ENCODE measurements around the gene GRM5.
A peak's percentile ranks its signal among the peaks of the same experiment; 100 is the strongest.

The GRM5 gene

DNA sequence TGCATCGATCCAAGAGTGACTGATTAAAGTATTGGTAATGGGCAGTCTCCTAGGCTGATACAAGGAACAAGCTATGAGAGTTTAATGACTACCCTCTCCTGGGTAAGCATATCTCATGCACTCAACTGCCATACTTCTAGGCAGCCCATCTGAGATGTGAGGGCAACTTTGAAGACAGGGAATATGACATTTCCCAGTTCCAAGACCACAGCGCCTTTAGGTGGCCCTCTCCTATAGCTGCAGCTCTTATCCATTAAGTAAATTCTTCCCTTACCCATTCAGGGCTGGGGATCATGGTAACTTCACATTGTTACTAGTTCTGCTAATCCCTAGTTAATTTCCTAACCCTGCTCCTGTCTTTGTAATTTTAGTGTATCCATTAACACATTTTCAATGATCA, 570.9 kb downstream of the GRM5 start:
- ChIA-PET POLR2A (no interaction called here), CTCF (interaction anchor here (0.6 kb wide), 1 partner anchor 41 kb away, joined by 3 read pairs; no protein-coding TSS in a partner anchor)
- H3K4me3 ChIP-seq (ENCODE audit: low read depth, low read length): no peak overlapping the region
- no peak for DNase-seq (ENCODE audit: low read depth, low spot score)
- TF ChIP-seq, protein P1, sequence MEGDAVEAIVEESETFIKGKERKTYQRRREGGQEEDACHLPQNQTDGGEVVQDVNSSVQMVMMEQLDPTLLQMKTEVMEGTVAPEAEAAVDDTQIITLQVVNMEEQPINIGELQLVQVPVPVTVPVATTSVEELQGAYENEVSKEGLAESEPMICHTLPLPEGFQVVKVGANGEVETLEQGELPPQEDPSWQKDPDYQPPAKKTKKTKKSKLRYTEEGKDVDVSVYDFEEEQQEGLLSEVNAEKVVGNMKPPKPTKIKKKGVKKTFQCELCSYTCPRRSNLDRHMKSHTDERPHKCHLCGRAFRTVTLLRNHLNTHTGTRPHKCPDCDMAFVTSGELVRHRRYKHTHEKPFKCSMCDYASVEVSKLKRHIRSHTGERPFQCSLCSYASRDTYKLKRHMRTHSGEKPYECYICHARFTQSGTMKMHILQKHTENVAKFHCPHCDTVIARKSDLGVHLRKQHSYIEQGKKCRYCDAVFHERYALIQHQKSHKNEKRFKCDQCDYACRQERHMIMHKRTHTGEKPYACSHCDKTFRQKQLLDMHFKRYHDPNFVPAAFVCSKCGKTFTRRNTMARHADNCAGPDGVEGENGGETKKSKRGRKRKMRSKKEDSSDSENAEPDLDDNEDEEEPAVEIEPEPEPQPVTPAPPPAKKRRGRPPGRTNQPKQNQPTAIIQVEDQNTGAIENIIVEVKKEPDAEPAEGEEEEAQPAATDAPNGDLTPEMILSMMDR (IDR thresholded peaks at IDR 0.05; ENCODE audit: insufficient read depth, low read length, missing control alignments): no peak

DNA sequence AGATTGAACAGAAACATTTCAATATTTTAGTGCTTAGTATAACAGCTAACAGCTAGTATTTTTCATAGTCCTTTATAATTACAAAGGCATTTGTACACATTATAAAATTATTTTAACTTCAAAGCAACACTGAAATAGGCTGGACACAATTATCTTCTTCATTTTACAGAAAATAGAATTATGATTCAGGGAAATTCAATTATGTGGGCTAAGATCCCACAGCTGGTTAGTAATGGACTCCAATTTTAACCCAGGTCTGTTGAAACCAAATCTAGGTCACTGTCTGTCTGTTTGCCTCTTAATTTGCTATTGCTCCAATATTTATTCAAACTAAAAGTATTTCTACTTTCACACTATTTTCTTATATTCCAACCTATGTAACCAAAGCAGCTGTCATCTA, 574.1 kb downstream of the GRM5 start:
- H3K4me3 ChIP-seq (ENCODE audit: low read depth, low read length): no peak overlapping the region
- DNase-seq (ENCODE audit: low read depth, low spot score): no peak
- ChIA-PET CTCF (no interaction called here), POLR2A (no interaction called here)
- TF ChIP-seq, protein P1 (IDR thresholded peaks at IDR 0.05; ENCODE audit: insufficient read depth, low read length, missing control alignments): no peak

DNA sequence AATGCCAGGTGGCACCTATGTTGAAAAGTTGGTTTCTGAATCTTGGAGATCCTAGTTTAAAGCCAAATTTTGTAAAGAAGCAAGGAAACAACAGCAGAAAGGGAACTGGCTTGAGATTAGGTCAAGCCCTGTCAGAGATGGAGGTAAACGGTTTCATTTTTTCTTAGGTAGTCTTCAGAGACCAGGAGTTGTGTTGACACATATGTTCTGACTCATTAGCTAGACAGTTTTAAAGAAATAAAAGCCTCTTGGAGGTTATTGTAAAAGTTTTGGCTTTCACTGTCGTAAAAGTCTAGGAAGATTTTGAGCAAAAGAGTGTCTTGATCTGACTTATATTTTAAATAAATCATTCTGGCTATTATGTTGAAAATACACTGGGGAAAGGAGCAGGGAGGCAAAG, 576.8 kb downstream of the GRM5 start:
- TF ChIP-seq, protein P1 (IDR thresholded peaks at IDR 0.05; ENCODE audit: insufficient read depth, low read length, missing control alignments): no peak
- no peak for DNase-seq (ENCODE audit: low read depth, low spot score)
- POLR2A ChIA-PET: no interaction called here
- no peak overlapping the region for H3K4me3 ChIP-seq (ENCODE audit: low read depth, low read length)
- CTCF ChIA-PET: interaction anchor here (1.2 kb wide), 1 partner anchor 10 kb away, joined by 3 read pairs; no protein-coding TSS in a partner anchor

DNA sequence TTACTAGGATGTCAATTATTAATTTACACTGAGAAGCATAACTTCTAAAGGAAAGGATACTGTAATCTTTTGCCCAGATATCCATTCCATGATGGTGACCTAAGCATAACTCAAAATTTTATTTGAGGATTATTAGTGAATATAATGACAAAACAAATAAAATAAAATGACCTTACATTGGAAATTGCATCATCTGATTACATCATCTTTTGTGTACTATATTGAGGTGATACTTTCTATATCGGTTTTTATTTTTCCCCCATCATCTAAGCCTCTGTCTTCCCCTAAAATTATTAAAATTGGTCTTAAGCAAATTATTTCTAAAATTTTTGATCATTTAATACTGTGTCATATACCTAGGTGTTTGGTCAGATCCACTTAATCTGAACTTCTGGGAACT, 578.1 kb downstream of the GRM5 start:
- TF ChIP-seq, protein P1 (IDR thresholded peaks at IDR 0.05; ENCODE audit: insufficient read depth, low read length, missing control alignments): no peak
- H3K4me3 ChIP-seq (ENCODE audit: low read depth, low read length): no peak overlapping the region
- ChIA-PET CTCF (interaction anchor here (1.2 kb wide), 1 partner anchor 255 kb away, joined by 3 read pairs; no protein-coding TSS in a partner anchor), POLR2A (no interaction called here)
- DNase-seq (ENCODE audit: low read depth, low spot score): no peak

DNA sequence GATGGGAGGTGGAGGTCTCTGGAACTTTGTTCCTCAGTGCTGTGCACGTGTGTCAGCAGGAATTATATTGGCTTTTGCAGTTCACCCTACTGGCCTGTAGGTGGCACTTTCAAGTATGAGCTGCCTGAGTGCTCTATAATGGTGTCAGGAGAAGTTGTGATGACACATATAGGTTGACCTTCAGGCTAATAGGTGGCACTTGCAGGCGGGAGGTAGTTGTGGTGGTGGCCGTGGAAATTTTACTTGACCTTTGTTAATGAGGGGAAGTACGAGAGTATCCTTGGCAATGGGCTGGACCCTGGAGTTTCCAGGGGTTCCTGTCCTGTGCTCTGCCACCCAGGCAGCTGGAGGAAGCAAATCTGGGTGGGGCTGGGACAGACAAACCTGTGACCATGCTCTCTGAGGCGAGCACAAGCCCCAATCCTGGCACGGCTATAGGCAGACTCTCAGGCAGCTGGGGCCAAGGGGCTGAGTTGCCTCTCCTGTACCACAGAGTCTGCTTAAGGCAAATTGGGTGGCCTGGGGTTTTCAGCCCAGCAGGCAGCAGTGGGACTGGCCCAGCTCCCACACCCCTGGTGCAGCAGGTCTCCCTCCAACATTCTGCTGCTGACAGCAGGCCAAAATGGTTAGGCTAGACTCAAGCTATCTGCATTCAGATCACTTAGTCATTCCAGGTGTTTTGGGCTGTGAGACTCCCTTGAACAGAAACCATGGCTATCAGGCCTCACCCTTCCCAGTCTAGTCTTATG, 580.7 kb downstream of the GRM5 start:
- ChIA-PET POLR2A (no interaction called here), CTCF (interaction anchor here (0.7 to 1.5 kb wide), 11 partner anchors 9 to 253 kb away, joined by 3 to 6 read pairs (median 3); no protein-coding TSS in a partner anchor)
- no peak overlapping the region for H3K4me3 ChIP-seq (ENCODE audit: low read depth, low read length)
- no peak for DNase-seq (ENCODE audit: low read depth, low spot score)
- TF ChIP-seq, protein P1 (IDR thresholded peaks at IDR 0.05; ENCODE audit: insufficient read depth, low read length, missing control alignments): peak; percentile 49

DNA sequence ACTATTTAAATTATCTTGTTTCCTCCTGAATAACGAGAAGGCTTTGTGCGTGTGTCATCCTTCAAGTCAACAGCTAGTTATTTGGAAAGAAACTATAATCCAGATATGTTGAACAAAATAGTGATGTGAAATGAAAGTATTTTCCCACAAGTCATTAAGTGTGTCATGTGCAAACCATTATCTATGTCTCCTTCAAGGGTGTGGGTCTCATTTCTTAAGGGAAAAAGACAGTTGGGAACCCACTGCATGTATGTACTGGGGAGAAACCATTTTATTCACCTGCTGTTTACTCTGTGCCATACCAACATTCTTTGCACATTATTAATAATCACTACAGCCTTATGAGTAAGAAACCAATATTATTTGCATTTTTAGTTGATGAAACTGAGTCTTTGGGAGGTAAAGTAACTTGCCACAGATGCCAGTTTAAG, 582.9 kb downstream of the GRM5 start:
- TF ChIP-seq, protein P1 (IDR thresholded peaks at IDR 0.05; ENCODE audit: insufficient read depth, low read length, missing control alignments): no peak
- ChIA-PET POLR2A (no interaction called here), CTCF (interaction anchor here (1.1 kb wide), 1 partner anchor 14 kb away, joined by 3 read pairs; no protein-coding TSS in a partner anchor)
- peak; percentile 23 for DNase-seq (ENCODE audit: low read depth, low spot score)
- H3K4me3 ChIP-seq (ENCODE audit: low read depth, low read length): no peak overlapping the region

All from AG04449 (cell line).